Bone marrow (tissue), 2 donors: ENCODE measurements around the gene CDC42.
"Not testable (repeated sequence)": the region's sequence is repeated elsewhere in the genome, so short reads cannot be mapped to it uniquely, and the experiment has no call there.

ENCODE experiments used
- DNase-seq, 2 donors: peaks; one replicate each; lab custom pipeline; 2025; lab: John Stamatoyannopoulos, UW

The CDC42 gene

GRCh38 chr1:22052115-22053016 is at the start of gene CDC42:
Gene CDC42 (plus strand): TSS chr1:22052709. CDS start chr1:22078479, 25,770 bp downstream.
- peak; percentile 85 to 90 for DNase-seq

- DNase-seq: not testable (repeated sequence)
Measured at GRCh38 chr1:22002875-22003274, 49.6 kb upstream of the CDC42 start.

GRCh38 chr1:22003959-22004358 is 48.5 kb upstream of the CDC42 start:
- not testable (repeated sequence) for DNase-seq

- DNase-seq: not testable (repeated sequence)
Measured at GRCh38 chr1:22005261-22006149, 47.0 kb upstream of the CDC42 start.

GRCh38 chr1:22006736-22007135 is 45.8 kb upstream of the CDC42 start:
- DNase-seq: not testable (repeated sequence)

GRCh38 chr1:22007262-22007661 is 45.2 kb upstream of the CDC42 start:
- DNase-seq: not testable (repeated sequence)

- not testable (repeated sequence) for DNase-seq
Measured at GRCh38 chr1:22009566-22009965, 42.9 kb upstream of the CDC42 start.

GRCh38 chr1:22012752-22013151 is 39.8 kb upstream of the CDC42 start:
- DNase-seq: not testable (repeated sequence)

GRCh38 chr1:22014575-22015206 is 37.8 kb upstream of the CDC42 start:
- DNase-seq: not testable (repeated sequence)

- peak; percentile 52 to 90 for DNase-seq
Measured at GRCh38 chr1:22018583-22019559, 33.6 kb upstream of the CDC42 start.

- DNase-seq: no peak
Measured at GRCh38 chr1:22021061-22021460, 31.4 kb upstream of the CDC42 start.

GRCh38 chr1:22024485-22025367 is 27.8 kb upstream of the CDC42 start:
- peak; percentile 85 to 92 for DNase-seq

GRCh38 chr1:22025368-22026155 is 26.9 kb upstream of the CDC42 start:
- DNase-seq: peak; percentile 85 to 92

- DNase-seq: no peak
Measured at GRCh38 chr1:22026924-22027289, 25.6 kb upstream of the CDC42 start.

- DNase-seq: no peak
Measured at GRCh38 chr1:22030057-22030456, 22.5 kb upstream of the CDC42 start.

GRCh38 chr1:22030473-22030872 is 22.0 kb upstream of the CDC42 start:
- no peak for DNase-seq

- peak in 1 of 2 donors; percentile 5 for DNase-seq
Measured at GRCh38 chr1:22031214-22031962, 21.1 kb upstream of the CDC42 start.

- not testable (repeated sequence) for DNase-seq
Measured at GRCh38 chr1:22034834-22035233, 17.7 kb upstream of the CDC42 start.
